Stimulated activated CD4-positive, alpha-beta T cell treated with anti-CD3 and anti-CD28 coated beads, Interleukin-1b, Interleukin-23, amount 100 ng/mL, for 1 hour (primary cell): ENCODE results near the gene STIP1.
"Not testable (repeated sequence)": the region's sequence is repeated elsewhere in the genome, so short reads cannot be mapped to it uniquely, and the experiment has no call there.

ENCODE experiments used
- DNase-seq, 2 donors: peaks; one replicate each; pipeline ENCODE4 v3.0.0-alpha.2; 2020; ENCODE audit warnings: low read depth in 2 of 2

Gene STIP1

DNA sequence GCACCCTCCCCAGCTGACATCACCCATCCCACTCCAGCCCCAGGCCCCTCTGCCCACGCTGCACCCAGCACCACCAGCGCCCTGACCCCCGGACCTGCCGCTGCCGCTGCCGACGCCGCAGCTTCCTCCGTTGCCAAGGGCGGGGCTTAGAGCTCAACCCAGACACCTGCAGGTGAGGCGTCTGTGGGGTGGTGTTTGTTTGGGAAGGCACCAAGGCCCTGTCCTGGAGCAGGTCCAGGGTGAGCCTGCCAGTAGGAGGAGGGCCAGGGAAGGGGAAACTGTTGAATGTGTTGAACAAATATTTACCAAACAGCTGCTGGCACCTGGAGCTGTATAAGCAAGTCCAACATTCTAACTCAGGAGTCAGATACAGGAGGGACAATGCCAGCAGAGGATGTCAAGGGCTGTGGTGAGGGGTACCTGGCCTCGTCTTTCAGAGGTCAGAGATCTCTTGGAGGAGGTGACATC lies 51.5 kb downstream of the STIP1 start:
- no peak for DNase-seq

DNA sequence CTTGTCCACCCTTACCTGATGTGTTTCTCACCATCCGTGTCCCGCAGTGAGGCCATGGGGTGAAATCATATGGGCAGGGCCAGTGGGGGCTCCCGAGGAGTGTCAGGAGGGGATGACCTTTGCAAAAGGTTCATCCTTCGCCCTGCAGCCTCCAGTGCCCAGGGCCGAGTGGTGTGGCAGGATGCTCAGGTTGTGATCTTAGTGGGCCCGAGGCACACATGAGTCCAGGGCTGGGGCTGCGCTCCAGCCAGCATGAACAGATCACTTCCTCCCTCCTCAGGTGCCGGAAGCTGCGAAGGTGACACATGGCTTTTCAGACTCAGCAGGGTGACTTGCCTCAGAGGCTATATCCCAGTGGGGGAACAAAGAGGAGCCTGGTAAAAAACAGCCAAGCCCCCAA lies 52.1 kb downstream of the STIP1 start:
- no peak for DNase-seq

DNA sequence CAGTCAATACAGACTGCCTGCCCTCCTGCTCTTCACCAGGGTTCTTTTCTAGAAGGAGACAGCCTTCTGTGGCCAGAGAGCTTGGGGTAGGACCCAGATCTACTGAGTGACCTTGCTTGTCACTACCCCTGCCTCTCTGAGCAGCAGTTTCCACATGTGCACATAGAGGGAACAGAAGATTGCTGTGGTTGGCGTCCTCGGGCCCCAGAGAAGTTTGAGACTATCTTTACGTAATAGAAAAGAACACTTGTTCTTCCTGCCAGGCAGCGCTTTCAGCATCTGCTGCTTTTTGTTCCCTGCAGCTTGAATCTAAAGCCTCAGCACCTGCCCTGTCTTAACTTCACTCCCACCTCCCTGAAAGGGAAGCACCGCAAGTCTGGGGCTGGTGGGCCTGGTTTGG lies 53.0 kb downstream of the STIP1 start:
- no peak for DNase-seq

DNA sequence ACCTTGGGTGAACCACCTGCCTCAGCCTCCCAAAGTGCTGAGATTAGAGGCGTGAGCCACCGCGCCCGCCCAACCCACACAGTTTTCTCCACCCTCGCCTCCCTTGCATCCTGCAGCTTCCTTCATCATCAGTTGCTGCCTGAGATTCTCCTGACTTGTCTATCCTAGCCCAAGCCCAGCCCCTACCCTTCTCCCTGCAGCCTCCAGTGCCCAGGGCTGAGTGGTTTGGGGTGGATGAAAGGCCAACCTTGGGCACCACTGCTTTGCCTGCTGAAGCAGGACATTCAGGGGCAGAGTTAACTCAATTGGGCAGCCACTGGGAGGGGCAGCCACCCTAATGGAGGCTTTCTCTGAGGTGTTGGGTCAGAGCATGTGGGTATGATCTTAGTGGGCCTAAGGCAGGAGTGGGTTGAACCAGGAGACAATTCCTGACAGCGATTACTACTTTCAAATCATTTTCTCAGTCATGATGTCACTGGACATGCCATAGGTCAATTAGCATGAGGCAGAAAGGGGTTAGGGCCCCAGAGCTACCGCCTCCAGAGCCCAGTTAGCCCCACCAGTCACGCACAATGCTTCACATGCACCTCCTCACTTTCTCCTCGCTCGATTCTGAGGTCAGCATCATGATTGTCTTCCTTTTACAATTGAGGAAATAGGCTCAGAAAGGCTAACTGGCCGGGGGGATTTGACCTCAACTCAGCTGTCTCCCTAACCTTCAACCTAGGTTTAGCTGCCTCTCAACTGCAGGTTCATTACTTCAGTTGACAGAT lies 53.9 kb downstream of the STIP1 start:
- no peak for DNase-seq

DNA sequence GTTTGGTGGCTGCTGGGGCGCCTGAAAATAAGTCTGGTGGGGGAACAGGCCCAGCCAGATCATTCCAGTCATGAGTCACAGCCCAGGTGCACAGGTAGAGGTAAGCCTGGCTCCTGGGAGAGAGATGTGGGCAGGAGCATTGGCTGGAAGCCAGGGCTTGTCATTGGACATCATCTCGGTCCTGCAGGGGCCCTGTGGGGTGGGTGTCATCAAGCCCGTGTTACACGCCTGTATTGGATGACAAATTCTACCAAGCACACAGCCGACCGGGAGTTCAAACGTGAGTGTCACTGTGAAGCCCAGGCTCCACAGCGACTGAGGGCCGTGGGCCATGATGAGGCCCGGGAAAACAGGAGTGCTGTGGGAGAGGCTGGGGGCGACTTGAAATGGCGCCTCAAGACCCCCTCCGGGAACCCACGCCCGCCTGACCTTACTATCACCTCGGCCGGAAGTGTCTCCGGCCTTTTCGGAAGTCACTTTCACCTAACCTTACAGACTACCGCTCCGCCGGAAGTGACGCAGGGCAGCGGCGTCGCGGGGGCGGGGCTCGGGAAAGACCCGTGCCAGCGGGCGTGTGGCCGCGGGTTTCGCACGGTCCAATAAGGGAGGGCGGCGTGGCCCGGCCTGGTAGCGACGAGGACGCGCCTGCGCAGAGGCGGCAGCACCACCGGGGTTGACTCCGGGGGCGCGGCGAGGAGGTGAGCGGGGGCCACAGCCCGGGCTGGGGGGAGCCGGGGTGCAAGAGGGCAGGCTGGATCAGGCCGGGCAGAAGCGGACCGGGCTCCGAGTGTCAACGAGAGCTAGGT lies 54.7 kb downstream of the STIP1 start, which contains the start of gene FKBP2:
TSS of gene FKBP2 (plus strand) at position 661 of the 806 bp plus-strand sequence. CDS start 1,293 bp downstream, outside the sequence.
- DNase-seq: peak; percentile 95 to 96

- no peak for DNase-seq
These were observed 55.2 kb downstream of the STIP1 start for GRCh38 chr11:64241241-64241490.

DNA sequence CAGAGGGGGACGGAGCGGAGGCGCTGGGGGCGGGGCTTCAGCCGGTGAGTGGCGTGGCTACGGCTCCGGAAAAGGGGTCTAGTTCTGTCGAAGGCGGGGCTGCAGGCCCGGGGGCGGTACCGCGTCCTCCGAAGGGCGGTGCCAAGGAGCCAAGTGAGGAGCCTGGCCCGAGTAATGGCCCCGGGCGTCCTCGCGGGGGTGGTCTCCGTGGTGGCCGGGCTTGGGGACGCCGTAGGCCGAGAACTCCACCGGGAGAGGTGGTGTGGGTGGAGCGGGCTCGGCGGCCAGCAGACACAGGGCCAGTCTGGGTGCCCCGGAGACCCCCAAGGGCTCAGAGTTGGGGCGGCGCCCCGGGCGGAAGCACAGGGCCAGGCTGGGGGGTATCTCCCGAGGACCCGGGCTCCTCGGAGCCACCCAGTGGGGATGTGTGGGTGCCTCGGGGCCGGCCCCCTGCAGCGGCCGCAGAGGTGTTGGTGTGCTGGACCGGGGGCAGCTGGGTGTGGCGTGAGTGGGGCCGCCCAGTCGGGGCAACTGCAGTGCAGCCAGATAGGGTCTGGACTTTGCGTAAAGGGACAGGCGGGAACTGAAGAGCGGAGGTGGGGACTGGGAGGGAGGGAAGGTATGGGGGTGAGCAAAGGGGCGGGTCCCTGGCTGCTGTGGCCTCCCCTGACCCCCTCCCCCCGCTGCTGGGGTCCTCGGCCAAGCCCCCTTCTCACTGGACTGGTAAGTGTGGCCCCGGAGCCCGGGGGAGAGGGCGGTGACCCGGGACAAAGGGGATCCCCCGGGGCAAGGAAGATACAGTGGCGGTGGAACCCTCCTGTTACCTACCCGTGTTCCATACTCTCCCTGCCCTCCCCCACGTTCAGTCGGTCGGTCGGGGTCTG lies 55.8 kb downstream of the STIP1 start:
- DNase-seq: peak; percentile 99 to 100

DNA sequence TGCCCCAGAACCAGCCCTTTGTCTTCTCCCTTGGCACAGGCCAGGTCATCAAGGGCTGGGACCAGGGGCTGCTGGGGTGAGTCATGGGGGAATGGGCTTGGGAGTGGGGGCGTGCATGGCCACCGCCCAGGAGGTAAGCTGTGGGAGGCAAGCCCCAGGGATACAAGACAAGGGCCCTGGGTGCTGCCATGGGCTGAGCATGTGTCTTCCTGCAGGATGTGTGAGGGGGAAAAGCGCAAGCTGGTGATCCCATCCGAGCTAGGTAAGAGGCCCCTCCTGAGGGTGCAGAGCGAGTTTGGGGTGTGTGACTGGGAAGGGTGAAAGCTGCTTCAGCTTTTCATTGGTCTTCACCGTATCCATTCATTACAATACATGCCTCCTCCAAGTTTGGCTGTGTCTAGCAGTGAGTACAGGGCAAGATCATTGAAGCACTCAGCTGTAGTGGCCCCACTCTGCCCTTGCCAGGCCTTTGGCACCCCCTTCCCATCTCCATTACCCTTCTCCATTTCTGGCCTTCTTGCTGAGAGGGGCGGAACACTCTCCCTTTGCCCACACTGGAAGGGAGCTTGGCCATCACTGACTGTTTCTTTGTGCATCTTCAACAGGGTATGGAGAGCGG lies 57.4 kb downstream of the STIP1 start:
- no peak for DNase-seq

DNA sequence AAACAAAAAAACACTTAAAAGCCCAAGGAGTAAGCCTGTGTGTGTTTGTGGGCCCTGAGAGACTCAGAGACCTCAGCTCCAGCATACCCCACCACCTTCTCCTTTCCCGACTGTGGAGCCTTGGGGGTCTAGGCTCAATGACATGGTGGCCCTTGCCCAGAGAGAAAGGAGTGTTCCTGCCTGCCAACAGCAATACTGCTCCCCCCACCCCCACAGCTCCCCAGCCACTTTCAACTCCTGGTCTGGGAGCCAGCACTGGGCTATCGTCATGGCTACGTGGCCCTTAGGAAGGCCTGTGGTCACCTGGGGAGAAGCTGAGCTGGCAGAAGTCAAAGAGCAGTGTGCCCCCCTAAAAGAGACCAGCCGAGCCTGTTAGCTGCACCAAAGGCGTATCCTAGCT lies 58.1 kb downstream of the STIP1 start:
- DNase-seq: no peak

DNA sequence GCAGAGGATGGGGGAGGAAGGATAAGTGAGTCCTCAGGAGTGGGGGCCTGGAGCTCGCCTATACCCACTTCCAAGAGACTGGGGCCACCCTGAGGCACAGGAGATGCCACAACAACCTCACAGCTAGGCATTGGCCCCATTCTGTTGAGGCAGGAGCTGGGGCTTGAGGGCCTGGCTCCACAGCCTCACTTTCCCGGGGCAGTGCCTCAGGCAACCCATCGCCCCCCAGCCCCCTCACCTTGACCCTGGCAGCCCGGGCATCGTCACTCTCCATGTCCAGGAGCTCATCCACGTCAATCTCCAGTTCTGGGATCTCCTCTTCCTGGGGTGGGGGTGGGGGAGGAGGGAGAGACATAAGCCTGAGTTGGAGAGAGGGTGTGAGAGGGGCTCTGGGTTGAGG lies 59.0 kb downstream of the STIP1 start:
- no peak for DNase-seq

GRCh38 chr11:64245401-64245796 lies 59.4 kb downstream of the STIP1 start:
- DNase-seq: no peak

GRCh38 chr11:64245797-64246620 lies 60.0 kb downstream of the STIP1 start:
- peak in 1 of 2 donors; percentile 73 for DNase-seq

DNA sequence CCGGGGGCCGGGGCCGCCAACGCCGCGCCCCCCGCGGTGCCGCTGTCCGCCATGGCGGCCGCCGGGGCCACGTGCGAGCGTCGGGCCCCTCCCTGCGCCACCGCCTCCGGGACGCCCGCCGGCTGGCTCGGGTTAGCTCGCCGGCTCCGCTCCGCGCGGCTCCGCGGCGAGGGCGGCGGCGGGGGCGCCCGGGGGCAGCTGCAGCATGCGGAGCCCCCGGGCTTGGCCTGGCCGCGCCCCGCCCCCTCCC lies 60.6 kb downstream of the STIP1 start:
- not testable (repeated sequence) for DNase-seq

DNA sequence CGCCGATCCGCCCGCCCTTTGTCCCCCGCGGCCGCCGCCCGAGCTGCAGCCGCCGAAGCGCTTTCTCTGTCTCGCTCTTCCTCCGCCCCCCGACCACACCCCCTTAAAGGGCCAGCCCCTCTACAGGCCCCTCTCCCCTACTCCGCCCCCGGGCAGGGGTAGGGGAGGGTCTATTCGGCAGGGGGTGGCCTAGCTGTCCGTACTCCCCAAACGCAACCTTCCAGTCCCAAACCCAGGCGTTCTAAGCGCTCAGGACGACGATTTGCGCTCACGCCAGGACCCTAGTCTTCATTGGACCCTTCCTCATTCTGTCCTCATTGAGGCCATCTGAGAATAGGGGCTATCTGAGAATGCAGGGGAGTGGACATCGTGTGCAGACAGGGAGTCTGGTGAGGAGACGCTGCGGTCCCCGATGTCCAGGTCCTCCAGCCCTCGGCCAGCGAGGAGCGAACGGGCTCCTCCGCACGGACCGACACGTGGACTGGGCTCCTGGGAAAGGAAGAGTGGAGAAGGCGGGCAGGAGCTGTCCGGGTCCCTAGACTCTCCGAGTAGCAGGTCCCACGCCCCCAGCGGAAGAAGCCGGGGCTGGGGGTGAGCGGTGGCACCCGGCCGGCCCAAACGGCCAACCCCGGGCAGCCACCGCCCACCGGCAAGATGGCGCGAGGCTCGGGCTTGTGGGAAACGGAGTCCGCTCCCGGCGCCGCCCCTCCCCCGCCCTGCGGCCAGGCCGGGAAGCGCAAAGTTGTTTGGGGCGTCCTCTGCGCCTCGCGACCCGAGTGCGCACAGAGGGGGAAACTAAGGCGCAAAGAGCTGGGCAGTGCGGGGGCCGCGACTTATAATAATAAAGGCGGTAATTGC lies 61.1 kb downstream of the STIP1 start, which contains the start of gene PPP1R14B:
TSS of gene PPP1R14B (minus strand) at position 73 of the 858 bp plus-strand sequence. CDS start 270 bp downstream, outside the sequence.
- peak in 1 of 2 donors; percentile 69 for DNase-seq

- DNase-seq: no peak
These were observed 62.0 kb downstream of the STIP1 start for GRCh38 chr11:64247729-64248531.

DNA sequence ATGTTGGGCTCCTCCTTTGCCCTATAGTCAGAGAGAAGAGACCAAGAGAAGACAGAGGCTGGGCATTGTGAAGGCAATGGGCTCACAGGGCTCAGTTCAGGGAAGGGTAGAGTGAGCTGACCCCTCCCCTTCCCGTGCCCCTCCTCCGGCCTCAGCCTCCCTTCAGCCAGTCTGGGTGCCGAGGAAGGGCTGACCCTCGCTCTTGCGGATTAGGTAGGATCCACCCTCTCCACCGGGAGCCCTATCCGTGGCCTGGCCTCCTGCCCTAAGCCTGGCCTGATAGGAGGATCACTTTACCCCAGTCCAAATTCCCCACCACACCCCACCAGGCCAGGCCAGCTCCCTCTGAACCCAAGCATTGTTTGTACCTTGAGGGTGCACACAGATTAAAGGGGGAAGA lies 62.6 kb downstream of the STIP1 start:
- no peak for DNase-seq

DNA sequence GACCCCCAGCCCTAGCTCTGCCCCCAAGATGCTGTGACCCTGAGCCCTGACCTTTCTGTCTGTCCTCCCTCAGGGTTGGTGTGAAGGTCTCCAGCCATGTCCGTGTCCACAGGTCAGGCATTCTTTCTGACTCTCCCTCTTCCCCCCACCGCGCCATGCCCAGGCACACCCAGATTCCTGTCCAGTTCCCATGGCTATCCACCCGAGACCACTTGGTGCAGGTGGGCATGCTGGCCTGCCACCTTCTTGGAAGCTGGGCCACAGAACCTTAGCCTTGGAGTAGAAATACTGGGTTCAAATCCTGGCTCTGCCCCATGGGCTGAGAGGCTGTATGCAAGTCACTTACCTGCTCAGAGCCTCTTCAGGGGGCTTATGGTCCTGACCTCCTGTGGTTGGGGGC lies 63.1 kb downstream of the STIP1 start:
- DNase-seq: no peak

DNA sequence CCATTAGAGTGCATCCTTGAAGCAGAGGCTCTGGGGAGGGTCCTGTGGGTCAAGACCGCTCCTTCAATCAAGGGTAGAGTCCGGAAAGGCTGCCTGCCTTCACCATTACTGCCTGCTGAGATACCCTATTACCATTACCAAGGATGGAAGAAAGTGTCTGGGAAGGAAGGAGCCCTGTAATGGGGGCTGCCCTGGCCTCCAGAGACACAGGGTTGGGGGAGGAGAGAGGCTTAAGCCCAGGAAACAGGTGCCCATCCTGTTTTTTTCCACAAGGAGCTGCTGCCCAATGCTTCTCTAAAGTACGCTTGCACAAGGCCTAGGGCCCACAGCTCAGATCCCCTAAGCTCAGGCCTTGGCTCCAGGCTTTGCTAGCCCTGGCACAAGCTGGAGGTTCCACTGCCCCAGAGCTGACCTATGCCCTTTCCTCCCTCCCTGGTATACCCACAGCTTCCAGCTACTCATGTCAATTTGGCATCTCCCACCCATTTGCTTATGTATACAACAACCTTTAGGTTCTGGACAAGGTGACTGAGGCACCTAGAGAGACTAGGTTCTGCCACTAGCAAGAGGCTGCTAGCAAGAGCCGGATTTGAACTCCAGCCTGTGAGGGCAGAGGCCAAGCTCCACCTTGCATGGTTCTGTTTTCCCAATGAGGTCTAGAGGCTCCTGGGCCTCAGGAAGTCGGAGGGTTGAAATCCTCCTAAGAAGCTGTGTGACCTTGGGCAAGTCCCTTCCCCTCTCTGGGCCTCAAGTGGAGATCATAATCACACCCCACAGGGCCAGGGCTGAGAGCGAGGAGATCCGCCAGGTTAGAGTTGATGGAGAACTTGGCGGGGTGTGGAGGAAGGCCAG lies 63.8 kb downstream of the STIP1 start:
- DNase-seq: no peak
